HG03196 (cell line): Measurements from ENCODE around the gene TINAGL1.

Experiments
- ATAC-seq: cut with Tn5 transposase; IDR thresholded peaks from one replicate; pipeline ENCODE4 v1.9.1; 2021; ENCODE audit not compliant: unreplicated experiment

Gene TINAGL1

DNA sequence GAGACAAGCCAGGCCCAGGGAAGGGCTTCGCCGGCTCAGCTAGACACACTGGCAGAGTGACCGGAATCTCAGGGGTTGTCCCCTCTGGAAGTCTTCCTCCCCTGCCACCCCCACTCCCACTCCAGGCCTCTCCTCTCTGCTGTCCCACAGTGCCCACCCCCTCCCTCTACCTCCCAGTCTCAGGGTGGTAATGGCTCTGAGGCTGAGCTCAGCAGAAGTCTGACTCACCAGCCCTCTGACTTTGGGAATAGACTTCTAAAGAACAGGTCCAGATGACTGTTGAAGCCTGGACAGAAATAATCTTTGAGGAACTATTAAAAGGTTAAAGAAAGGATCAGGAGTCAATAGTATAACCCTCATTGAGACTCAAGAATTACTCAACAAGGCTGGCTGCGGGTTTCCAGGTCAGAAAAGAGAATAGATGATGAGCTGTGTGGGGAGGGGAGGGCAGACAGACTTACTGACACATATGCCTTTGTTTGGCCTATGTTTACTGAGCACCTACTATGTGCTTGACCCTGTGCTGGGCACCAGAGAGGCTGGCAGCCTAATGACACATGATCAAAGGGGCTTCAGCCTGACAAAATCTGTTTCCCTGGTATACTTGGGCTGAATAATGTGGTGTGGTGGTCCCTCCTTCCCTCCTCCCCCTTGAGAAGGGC lies 49.4 kb downstream of the TINAGL1 start:
- no peak for ATAC-seq

DNA sequence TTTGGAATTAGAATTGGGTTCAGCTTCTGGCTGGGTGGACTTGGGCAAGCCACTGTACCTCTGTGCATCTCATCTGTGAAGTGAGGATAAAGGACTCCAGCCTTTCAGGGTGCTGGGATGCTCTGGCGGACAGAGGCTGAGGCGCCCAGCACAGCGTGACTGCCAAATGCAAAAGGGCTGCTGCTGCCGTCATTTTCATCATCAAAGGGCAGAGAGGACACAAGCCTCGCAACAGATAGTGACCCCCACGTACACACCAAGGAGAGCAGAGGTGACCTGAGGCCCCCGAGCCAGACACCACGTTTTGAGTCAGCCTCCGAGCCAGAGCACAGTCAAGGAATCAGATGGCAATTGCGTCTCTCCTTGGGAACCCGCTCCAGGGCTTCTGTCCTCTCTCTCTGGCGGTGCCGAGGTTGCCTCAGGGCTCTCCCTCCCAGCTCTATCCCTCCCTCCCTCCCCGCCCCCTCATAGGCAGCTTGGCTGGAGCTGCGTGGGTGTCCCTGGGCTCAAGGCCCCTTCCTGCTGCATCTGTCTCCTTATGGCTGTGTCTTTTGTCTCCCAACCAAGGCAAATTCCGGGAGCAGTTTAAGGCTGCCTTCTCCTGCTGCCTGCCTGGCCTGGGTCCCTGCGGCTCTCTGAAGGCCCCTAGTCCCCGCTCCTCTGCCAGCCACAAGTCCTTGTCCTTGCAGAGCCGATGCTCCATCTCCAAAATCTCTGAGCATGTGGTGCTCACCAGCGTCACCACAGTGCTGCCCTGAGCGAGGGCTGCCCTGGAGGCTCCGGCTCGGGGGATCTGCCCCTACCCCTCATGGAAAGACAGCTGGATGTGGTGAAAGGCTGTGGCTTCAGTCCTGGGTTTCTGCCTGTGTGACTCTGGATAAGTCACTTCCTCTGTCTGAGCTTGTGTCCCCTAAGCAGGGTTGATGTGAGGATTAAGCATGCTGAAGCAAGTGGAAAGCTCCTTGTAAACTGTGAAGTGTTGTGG lies 50.2 kb downstream of the TINAGL1 start:
- ATAC-seq, result no peak

DNA sequence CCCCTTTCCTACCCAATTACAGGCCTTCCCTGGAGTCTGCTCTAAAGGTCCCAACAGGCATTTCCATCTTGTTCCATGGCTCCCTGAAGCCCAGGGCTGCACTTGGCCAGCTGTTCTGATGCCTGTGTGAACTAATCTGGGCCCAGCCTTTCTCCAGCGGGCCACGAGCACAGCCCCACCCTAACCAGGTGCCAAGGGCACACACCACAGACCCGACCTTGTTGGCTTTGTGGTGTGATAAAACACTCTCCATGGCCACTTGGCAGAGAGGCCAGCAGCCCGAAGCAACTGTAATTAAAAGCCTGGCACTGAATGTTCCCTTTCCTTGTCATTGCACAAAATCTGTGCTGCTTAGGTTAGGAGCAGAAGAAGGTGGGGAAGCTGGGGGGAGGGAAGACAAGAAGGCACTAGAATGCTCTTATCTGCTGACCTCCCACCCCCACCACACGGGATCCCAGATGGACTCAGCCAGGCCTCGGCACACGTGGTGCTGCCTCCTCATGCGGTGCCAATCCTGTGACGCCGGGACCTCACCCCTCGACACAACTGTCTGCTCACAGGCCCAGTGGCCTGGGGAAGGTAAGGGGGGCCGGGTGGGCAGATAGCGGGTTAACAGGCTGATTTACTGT lies 51.1 kb downstream of the TINAGL1 start:
- no peak for ATAC-seq

DNA sequence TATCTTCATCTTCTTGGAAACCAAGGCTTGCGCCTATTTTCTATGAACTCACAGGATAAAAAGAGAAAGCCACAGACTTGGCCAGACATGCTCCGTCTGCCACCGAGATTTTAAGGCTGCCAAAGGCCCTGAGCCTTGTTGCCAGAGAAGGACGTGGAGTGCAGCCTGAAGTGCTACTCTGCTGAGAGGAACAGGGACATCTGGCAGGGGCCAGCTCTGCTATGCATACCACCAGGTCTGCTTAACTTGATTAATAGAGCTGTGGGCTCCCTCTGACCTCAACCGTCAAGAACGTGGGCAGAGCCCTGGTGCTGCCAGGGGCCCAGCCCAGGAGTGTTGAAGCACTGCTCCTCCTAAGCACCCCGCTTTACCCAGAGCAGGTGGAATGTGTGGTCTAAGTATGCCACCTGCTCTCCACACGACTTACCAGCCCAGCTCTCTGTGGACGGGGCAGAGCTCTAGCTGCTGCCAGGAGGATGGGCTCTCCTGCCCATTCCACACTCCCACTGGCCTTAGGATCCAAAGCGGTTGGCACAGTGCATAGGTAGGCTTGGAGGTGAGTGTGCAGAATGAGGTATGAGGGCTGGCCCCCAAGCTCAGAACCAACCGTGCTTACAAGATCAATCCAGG lies 51.7 kb downstream of the TINAGL1 start:
- ATAC-seq, result no peak

DNA sequence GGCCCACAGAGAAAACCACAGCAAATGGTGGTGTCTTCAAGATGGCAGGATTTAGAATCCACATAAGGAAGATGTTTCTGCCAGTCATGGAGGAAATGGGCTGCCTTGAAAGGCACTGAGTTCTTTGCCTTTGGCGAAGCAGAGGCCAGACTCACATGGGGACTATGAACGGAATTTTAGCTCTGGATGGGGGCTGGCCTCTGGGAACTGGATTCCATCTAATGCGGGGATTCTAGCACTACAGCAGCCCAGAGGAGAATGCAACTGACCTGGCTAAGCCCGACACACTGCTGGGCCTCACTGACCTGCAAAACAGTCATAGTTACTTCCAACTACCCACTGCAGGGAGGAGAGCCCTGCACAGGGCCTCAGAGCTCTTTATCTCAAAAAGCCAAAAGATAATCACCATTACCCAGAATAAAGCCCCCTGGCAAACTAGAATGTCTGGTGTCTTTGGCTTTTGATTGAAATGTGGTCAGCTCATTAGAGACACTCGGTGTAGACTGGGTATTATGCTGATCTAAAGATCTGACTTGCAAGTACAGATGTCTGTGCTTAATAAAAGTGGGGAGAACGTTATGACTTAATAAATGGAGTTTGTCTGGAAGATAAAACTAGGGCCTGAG lies 52.7 kb downstream of the TINAGL1 start:
- ATAC-seq, result no peak

DNA sequence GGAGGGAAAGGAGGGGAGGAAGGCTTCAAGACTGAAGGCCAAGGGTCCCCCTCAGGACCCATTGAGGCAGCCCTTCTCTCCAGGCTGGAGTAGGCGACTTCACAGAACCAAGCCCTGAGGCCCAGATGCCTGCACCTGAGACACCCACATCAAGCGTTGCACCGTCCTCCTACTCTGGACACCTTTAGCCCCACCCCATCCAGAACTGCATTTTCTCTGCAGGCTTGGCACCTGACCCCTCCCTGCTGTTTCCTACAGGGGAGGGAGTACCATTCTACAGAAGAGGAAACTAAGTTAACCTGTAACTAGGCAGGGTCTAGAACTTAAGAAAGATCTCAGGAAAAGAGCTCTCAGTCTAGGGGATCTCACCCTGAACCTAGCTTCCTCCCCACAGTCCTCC lies 56.3 kb downstream of the TINAGL1 start:
- ATAC-seq, result no peak

DNA sequence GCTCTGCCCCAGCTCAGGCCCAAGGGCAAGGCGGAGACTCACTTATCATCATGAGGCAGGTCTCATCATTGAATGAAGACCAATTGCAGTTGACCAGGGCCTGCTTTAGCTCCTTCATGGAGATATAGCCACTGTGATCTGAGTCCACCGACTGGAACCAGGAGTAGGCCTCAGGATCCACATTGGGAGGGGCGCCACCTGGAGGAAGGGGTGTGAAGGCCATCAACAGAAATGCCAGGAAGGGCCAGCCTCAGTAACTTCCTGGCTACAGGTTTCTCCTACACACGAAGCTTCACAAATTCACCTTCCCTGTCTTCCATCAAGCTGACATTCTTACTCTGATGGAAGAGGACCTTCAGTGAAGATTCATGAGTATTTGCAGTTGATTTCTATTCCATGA lies 56.8 kb downstream of the TINAGL1 start:
- no peak for ATAC-seq
